ENCODE results near the gene ARMS2.

- TF ChIP-seq CTCF (IDR thresholded peaks at IDR 0.05) = no peak
- TF ChIP-seq ZFX (IDR thresholded peaks at IDR 0.05; ENCODE audit: borderline replicate concordance) = no peak
Observed at GRCh38 chr10:122474131-122474818, 19.8 kb downstream of the ARMS2 start.
